ENCODE data around the gene PLXNA4. TPM values are rescaled to one million over a fixed set of nuclear protein-coding genes. Genes with fewer than 3 reads are reported as not detected.

PLXNA4 gene
- total RNA-seq, 4 donors from 2014 or later, result 0.49 to 7.1 (median 2.0) TPM

GRCh38 chr7:132367004-132367403 is 209.3 kb downstream of the PLXNA4 start:
- Histone ChIP-seq H3K9me3 (no peaks in the 10 kb centered on the region), H3K4me3 (no peak overlapping the region), H3K36me3 (no peaks in the 10 kb centered on the region), H3K27me3 (peaks cover 0 to 10% (median 0%) of the 10 kb centered on the region in 4 donors), H3K27ac (no peak overlapping the region), H3K4me1 (no peaks in the 10 kb centered on the region)
- no peak for DNase-seq
- no peak for TF ChIP-seq CTCF (IDR thresholded peaks at IDR 0.05)
- no peak for TF ChIP-seq POLR2A (IDR thresholded peaks at IDR 0.05)
- intact Hi-C loops (cut with DNase I), result no loop called here
- 89 to 100% methylated on average over 1 of the region's 1 CpG for WGBS, 2 donors

GRCh38 chr7:132364226-132364625 is 212.0 kb downstream of the PLXNA4 start:
- peaks cover 0 to 8% (median 0%) of the 10 kb centered on the region in 4 donors for H3K27me3 ChIP-seq
- no peak overlapping the region for H3K4me3 ChIP-seq
- H3K4me1 ChIP-seq, result no peaks in the 10 kb centered on the region
- intact Hi-C loops (cut with DNase I), result no loop called here
- no peak overlapping the region for H3K27ac ChIP-seq
- 83 to 91% methylated on average over 1 to 5 of the region's 5 CpGs for WGBS, 2 donors
- TF ChIP-seq POLR2A (IDR thresholded peaks at IDR 0.05), result no peak
- no peak for TF ChIP-seq CTCF (IDR thresholded peaks at IDR 0.05)
- no peaks in the 10 kb centered on the region for H3K9me3 ChIP-seq
- DNase-seq, result no peak
- no peaks in the 10 kb centered on the region for H3K36me3 ChIP-seq

- Histone ChIP-seq H3K9me3 (no peaks in the 10 kb centered on the region), H3K36me3 (no peaks in the 10 kb centered on the region), H3K4me1 (no peaks in the 10 kb centered on the region), H3K4me3 (no peak overlapping the region), H3K27me3 (no peaks in the 10 kb centered on the region), H3K27ac (no peak overlapping the region)
- TF ChIP-seq CTCF (IDR thresholded peaks at IDR 0.05) (no peak), POLR2A (IDR thresholded peaks at IDR 0.05) (no peak)
- WGBS, 2 donors, result 76 to 94% methylated on average over 2 of the region's 2 CpGs
- no peak for DNase-seq
- intact Hi-C loops (cut with DNase I), result no loop called here
These were observed 214.2 kb downstream of the PLXNA4 start for GRCh38 chr7:132362059-132362458.

- DNase-seq, result no peak
- H3K9me3 ChIP-seq, result no peaks in the 10 kb centered on the region
- intact Hi-C loops (cut with DNase I), result no loop called here
- no peaks in the 10 kb centered on the region for H3K4me1 ChIP-seq
- H3K4me3 ChIP-seq, result no peak overlapping the region
- no peak overlapping the region for H3K27ac ChIP-seq
- H3K27me3 ChIP-seq, result no peaks in the 10 kb centered on the region
- H3K36me3 ChIP-seq, result no peaks in the 10 kb centered on the region
- no peak for TF ChIP-seq CTCF (IDR thresholded peaks at IDR 0.05)
- TF ChIP-seq POLR2A (IDR thresholded peaks at IDR 0.05), result no peak
- 63 to 80% methylated on average over 3 to 4 of the region's 5 CpGs for WGBS, 2 donors
These were observed 215.1 kb downstream of the PLXNA4 start for GRCh38 chr7:132361146-132361545.

- TF ChIP-seq POLR2A (IDR thresholded peaks at IDR 0.05), result no peak
- no peak for TF ChIP-seq CTCF (IDR thresholded peaks at IDR 0.05)
- peaks cover 0 to 2% (median 1%) of the 10 kb centered on the region in 3 donors for H3K4me1 ChIP-seq
- no peaks in the 10 kb centered on the region for H3K9me3 ChIP-seq
- H3K4me3 ChIP-seq, result no peak overlapping the region
- intact Hi-C loops (cut with DNase I), result no loop called here
- H3K27ac ChIP-seq, result no peak overlapping the region
- DNase-seq, result no peak
- no peaks in the 10 kb centered on the region for H3K27me3 ChIP-seq
- 78 to 89% methylated on average over 3 of the region's 3 CpGs for WGBS, 2 donors
- H3K36me3 ChIP-seq, result no peaks in the 10 kb centered on the region
These were observed 216.5 kb downstream of the PLXNA4 start for GRCh38 chr7:132359743-132360142.
